GM23338 (cell line): Measurements from ENCODE around the gene PCSK7. TPM values are rescaled to one million over a fixed set of nuclear protein-coding genes. Genes with fewer than 3 reads are reported as not detected.

ENCODE experiments used
- ATAC-seq: fragments of 200-7000 bp; cut with Tn5 transposase; 3 replicates; pipeline ENCODE4 v1.9.1; 2020
- DNase-seq: peaks from one replicate; pipeline ENCODE4 v3.0.0-alpha.2; 2015; ENCODE audit warnings: low spot score
- H2AFZ ChIP-seq: fragments of 200-600 bp; sonication (generic); 2 replicates; pipeline ENCODE4 v1.8.0; 2016; ENCODE audit warnings: antibody characterized with exemption, mild to moderate bottlenecking, moderate library complexity
- H3F3A ChIP-seq: fragments of 200-600 bp; sonication (generic); replicated peaks from 2 replicates; pipeline ENCODE4 v1.8.0; 2017; ENCODE audit warnings: antibody characterized with exemption, mixed run types, low read depth
- H3K27ac ChIP-seq: fragments of 200-600 bp; sonication (generic); 2 replicates; pipeline ENCODE4 v1.6.1; 2016; ENCODE audit warnings: low read depth
- H3K27me3 ChIP-seq: fragments of 200-600 bp; sonication (generic); 2 replicates; pipeline ENCODE4 v1.8.0; 2016; ENCODE audit warnings: mild to moderate bottlenecking, mixed run types, moderate library complexity; ENCODE audit not compliant: insufficient read depth
- H3K36me3 ChIP-seq: fragments of 200-600 bp; sonication (generic); 2 replicates; pipeline ENCODE4 v1.8.0; 2016; ENCODE audit warnings: mild to moderate bottlenecking; ENCODE audit not compliant: insufficient read depth
- H3K4me1 ChIP-seq: fragments of 200-600 bp; sonication (generic); 2 replicates; pipeline ENCODE4 v1.8.0; 2016; ENCODE audit warnings: mild to moderate bottlenecking, moderate library complexity; ENCODE audit not compliant: insufficient read depth
- H3K4me2 ChIP-seq: fragments of 200-600 bp; sonication (generic); 2 replicates; pipeline ENCODE4 v1.7.1; 2017; ENCODE audit warnings: mixed run types
- H3K4me3 ChIP-seq: fragments of 200-600 bp; sonication (generic); 2 replicates; pipeline ENCODE4 v1.6.1; 2016; ENCODE audit warnings: mixed run types
- H3K79me2 ChIP-seq: fragments of 200-600 bp; sonication (generic); replicated peaks from 2 replicates; pipeline ENCODE4 v1.8.0; 2017; ENCODE audit warnings: mild to moderate bottlenecking; ENCODE audit not compliant: insufficient read depth
- H3K9me2 ChIP-seq: fragments of 200-600 bp; sonication (generic); 2 replicates; pipeline ENCODE4 v1.8.0; 2017; ENCODE audit not compliant: insufficient read depth
- H4K20me1 ChIP-seq: fragments of 200-600 bp; sonication (generic); replicated peaks from 2 replicates; pipeline ENCODE4 v1.8.0; 2017; ENCODE audit warnings: mild to moderate bottlenecking; ENCODE audit not compliant: insufficient read depth
- H3K27ac Mint-ChIP-seq: 2 replicates; pipeline ENCODE4 v1.8.0; 2020; ENCODE audit warnings: inconsistent platforms, mild to moderate bottlenecking, moderate library complexity, mixed read lengths
- H3K27me3 Mint-ChIP-seq: 3 replicates; pipeline ENCODE4 v1.8.0; 2022; ENCODE audit warnings: low read depth, mild to moderate bottlenecking, moderate library complexity, mixed read lengths, inconsistent platforms; ENCODE audit not compliant: insufficient read depth, poor library complexity
- H3K36me3 Mint-ChIP-seq: 3 replicates; pipeline ENCODE4 v1.8.0; 2021; ENCODE audit warnings: low read depth, mild to moderate bottlenecking, inconsistent platforms, moderate library complexity, mixed read lengths
- H3K4me1 Mint-ChIP-seq: 3 replicates; pipeline ENCODE4 v1.8.0; 2020; ENCODE audit warnings: mild to moderate bottlenecking, inconsistent platforms, mixed read lengths
- H3K4me3 Mint-ChIP-seq: 3 replicates; pipeline ENCODE4 v1.8.0; 2021; ENCODE audit warnings: moderate library complexity, mild to moderate bottlenecking, inconsistent platforms, mixed read lengths
- H3K9me3 Mint-ChIP-seq: 3 replicates; pipeline ENCODE4 v1.8.0; 2020; ENCODE audit warnings: moderate library complexity, mild to moderate bottlenecking, inconsistent platforms, mixed read lengths
- CREB1 ChIP-seq: fragments of 250-450 bp; sonication (Bioruptor Pico); IDR thresholded peaks from 2 replicates; pipeline ENCODE4 v1.5.0; 2020; ENCODE audit warnings: low read depth, mild to moderate bottlenecking, moderate library complexity
- EZH2 ChIP-seq: fragments of 200-600 bp; sonication (generic); IDR thresholded peaks from one replicate; pipeline ENCODE4 v1.8.0; 2017; ENCODE audit warnings: antibody characterized with exemption, mild to moderate bottlenecking, low read depth; ENCODE audit not compliant: unreplicated experiment
- JUNB ChIP-seq: IDR thresholded peaks from one replicate; pipeline ENCODE4 v1.6.1; 2016; ENCODE audit warnings: antibody characterized with exemption; ENCODE audit not compliant: unreplicated experiment
- NANOG ChIP-seq: IDR thresholded peaks from 2 replicates; pipeline ENCODE4 v1.6.1; 2016; ENCODE audit warnings: antibody characterized with exemption, borderline replicate concordance
- POLR2AphosphoS5 ChIP-seq: IDR thresholded peaks from 2 replicates; pipeline ENCODE4 v1.6.1; 2016; ENCODE audit warnings: antibody characterized with exemption, low read depth
- STAT1 ChIP-seq: IDR thresholded peaks from one replicate; pipeline ENCODE4 v1.6.1; 2016; ENCODE audit warnings: antibody characterized with exemption; ENCODE audit not compliant: unreplicated experiment
- ZNF114 ChIP-seq: fragments of 250-450 bp; sonication (Bioruptor Pico); IDR thresholded peaks from 2 replicates; pipeline ENCODE4 v1.5.0; 2020; ENCODE audit warnings: mild to moderate bottlenecking, moderate library complexity
- ZNF331 ChIP-seq: fragments of 250-450 bp; sonication (Bioruptor Pico); IDR thresholded peaks from 2 replicates; pipeline ENCODE4 v1.5.0; 2020; ENCODE audit warnings: low read depth, mild to moderate bottlenecking, moderate library complexity
- polyA plus RNA-seq: library from polyadenylated mRNA; unstranded; fragments of >200 nt; fragmentation: Nextera tagmentation; extraction: Ambion mirVana; gene quantifications from 2 replicates; pipeline ENCODE4 v1.2.1, GENCODE V29; 2016
- total RNA-seq: library from RNA; depleted of rRNA; stranded (reverse); fragments of >200 nt; shearing (Covaris generic); gene quantifications from 2 replicates; pipeline ENCODE4 v1.2.3, GENCODE V29; 2014
- TF ChIP-seq, protein P1 (sequence below): IDR thresholded peaks from 2 replicates; pipeline ENCODE4 v1.6.1; 2016; ENCODE audit warnings: antibody characterized with exemption
- TF ChIP-seq, protein P2 (sequence below), 2 experiments: fragments of 200-600 bp in 1 of 2; sonication (generic) in 1 of 2; conservative IDR thresholded peaks; 2 replicates each; pipeline versions ENCODE4 v1.5.1 to v1.6.1; 2016 to 2017; ENCODE audit warnings: antibody characterized with exemption in 2 of 2, low read depth in 2 of 2, mild to moderate bottlenecking in 2 of 2, moderate library complexity in 1 of 2

The PCSK7 gene
- total and polyA plus RNA-seq, 2 experiments from 2014 or later, result 12.4 to 46.4 TPM

DNA sequence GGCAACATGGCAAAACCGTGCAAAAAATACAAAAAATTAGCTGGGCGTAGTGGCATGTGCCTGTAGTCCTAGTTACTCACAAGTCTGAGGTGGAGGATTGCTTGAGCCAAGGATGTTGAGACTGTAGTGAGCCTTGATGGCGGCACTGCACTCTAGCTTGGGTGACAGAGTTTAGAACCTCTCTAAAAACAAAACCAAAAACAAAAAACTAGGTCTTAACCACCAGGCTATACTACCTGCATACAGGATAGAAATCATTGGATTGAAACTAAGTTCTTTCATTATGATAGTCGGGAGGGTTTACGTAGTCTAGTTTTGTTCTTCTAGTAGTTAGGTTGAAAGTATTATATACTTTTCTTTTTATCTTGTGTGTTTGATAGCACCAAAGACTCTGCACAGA is 6.3 kb upstream of the PCSK7 start (continued):
- no peak for TF ChIP-seq JUNB
- TF ChIP-seq ZNF331 (CRISPR knock-in tag), result no peak
- TF ChIP-seq STAT1, result no peak
- TF ChIP-seq NANOG, result no peak
- TF ChIP-seq ZNF114 (CRISPR knock-in tag), result no peak

DNA sequence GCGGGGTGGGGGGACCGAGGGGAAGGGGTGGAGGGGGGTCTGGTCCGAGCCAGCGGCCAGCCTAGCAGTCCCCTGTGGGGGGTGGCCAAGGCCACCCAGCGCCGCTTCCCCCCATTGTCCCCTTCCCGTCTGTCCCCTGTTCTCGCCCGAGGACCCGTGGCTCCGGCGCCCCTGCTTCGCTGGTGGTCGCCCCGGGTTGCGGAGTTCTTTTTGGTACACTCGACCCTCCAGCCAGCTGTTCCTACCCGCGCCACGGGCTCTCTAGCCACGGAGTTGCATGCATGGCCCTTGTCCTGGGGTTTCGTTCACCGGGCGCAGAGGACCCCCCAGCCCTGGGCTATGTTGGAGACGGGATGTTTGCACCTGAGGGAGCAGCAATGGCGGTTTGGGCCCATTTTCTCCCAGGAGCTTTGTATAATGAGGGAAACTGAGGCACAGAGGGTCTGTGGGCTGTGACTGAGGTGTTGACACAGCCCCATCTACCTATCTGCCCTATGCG is 1.1 kb upstream of the PCSK7 start:
- no peaks in the 10 kb centered on the region for H3K36me3 ChIP-seq
- peak overlapping the region; percentile 97 for H3K4me3 ChIP-seq
- H3K27me3 ChIP-seq, result no peaks in the 10 kb centered on the region
- 0 out of 2 replicates have a peak overlapping the region, but pooled peaks have one; percentile 79 for H2AFZ ChIP-seq
- peaks cover 7% of the 10 kb centered on the region; the same call in 1 of the 2 replicates for H4K20me1 ChIP-seq
- H3F3A ChIP-seq, result 0 out of 2 replicates have a peak, but pooled peaks cover 4% of the 10 kb centered on the region
- H3K79me2 ChIP-seq, result peaks cover 44% of the 10 kb centered on the region
- Mint-ChIP-seq H3K36me3 (peaks cover 9% of the 10 kb centered on the region; the same call in 2 of the 3 replicates), H3K4me3 (peak overlapping the region; percentile 85), H3K27ac (peak overlapping the region; percentile 78), H3K4me1 (peaks cover 25% of the 10 kb centered on the region), H3K27me3 (peaks cover 10% of the 10 kb centered on the region), H3K9me3 (no peaks in the 10 kb centered on the region)
- peak; percentile 29 for ATAC-seq
- H3K27ac ChIP-seq, result peak overlapping the region; percentile 83; the same call in 1 of the 2 replicates
- no peaks in the 10 kb centered on the region for H3K9me2 ChIP-seq
- peak; percentile 49 for DNase-seq
- TF ChIP-seq ZNF331 (CRISPR knock-in tag), result no peak
- TF ChIP-seq CREB1 (CRISPR knock-in tag), result no peak
- TF ChIP-seq POLR2AphosphoS5, result no peak
- TF ChIP-seq, protein P1, sequence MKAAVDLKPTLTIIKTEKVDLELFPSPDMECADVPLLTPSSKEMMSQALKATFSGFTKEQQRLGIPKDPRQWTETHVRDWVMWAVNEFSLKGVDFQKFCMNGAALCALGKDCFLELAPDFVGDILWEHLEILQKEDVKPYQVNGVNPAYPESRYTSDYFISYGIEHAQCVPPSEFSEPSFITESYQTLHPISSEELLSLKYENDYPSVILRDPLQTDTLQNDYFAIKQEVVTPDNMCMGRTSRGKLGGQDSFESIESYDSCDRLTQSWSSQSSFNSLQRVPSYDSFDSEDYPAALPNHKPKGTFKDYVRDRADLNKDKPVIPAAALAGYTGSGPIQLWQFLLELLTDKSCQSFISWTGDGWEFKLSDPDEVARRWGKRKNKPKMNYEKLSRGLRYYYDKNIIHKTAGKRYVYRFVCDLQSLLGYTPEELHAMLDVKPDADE, result no peak
- no peak for TF ChIP-seq STAT1
- no peak for TF ChIP-seq NANOG
- TF ChIP-seq, protein P2, sequence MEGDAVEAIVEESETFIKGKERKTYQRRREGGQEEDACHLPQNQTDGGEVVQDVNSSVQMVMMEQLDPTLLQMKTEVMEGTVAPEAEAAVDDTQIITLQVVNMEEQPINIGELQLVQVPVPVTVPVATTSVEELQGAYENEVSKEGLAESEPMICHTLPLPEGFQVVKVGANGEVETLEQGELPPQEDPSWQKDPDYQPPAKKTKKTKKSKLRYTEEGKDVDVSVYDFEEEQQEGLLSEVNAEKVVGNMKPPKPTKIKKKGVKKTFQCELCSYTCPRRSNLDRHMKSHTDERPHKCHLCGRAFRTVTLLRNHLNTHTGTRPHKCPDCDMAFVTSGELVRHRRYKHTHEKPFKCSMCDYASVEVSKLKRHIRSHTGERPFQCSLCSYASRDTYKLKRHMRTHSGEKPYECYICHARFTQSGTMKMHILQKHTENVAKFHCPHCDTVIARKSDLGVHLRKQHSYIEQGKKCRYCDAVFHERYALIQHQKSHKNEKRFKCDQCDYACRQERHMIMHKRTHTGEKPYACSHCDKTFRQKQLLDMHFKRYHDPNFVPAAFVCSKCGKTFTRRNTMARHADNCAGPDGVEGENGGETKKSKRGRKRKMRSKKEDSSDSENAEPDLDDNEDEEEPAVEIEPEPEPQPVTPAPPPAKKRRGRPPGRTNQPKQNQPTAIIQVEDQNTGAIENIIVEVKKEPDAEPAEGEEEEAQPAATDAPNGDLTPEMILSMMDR (conservative IDR thresholded peaks at IDR 0.05; ENCODE audit: low read depth in 2 of 2), result no peak
- no peak for TF ChIP-seq JUNB
- TF ChIP-seq EZH2, result no peak
- peak overlapping the region; percentile 97 for H3K4me2 ChIP-seq
- H3K4me1 ChIP-seq, result peaks cover 7% of the 10 kb centered on the region
